NCI-H1092 treated with DMSO at 0.1 percent for 48 hours (cell line): Measurements from ENCODE around the gene PXK.

ENCODE experiments used
- DNase-seq: peaks from one replicate; lab custom pipeline; 2025; lab: John Stamatoyannopoulos, UW

Gene PXK

GRCh38 chr3:58466899-58467563 lies 134.3 kb downstream of the PXK start:
- DNase-seq, result no peak

- DNase-seq, result no peak
These were observed 136.4 kb downstream of the PXK start for GRCh38 chr3:58469096-58469495.

GRCh38 chr3:58470363-58471024 lies 137.8 kb downstream of the PXK start:
- DNase-seq, result no peak

GRCh38 chr3:58471025-58471887 lies 138.6 kb downstream of the PXK start:
- DNase-seq, result peak; percentile 80

- no peak for DNase-seq
These were observed 140.6 kb downstream of the PXK start for GRCh38 chr3:58473275-58473674.

- peak; percentile 5 for DNase-seq
These were observed 141.7 kb downstream of the PXK start for GRCh38 chr3:58474348-58474911.

- DNase-seq, result no peak
These were observed 142.4 kb downstream of the PXK start for GRCh38 chr3:58474967-58475578.
